Choroid plexus epithelial cell (primary cell): ENCODE measurements around the gene B3GALT4.

ENCODE experiments used
- DNase-seq: peaks from one replicate; pipeline ENCODE4 v3.0.0-alpha.2; 2010; ENCODE audit warnings: low read depth
- H3K4me3 ChIP-seq: 2 replicates; pipeline ENCODE4 v1.5.1; 2011; ENCODE audit warnings: low read depth, mild to moderate bottlenecking, control low read depth, low read length, moderate library complexity
- CTCF ChIP-seq: conservative IDR thresholded peaks from 2 replicates; pipeline ENCODE4 v1.5.1; 2011; ENCODE audit warnings: low read depth, mild to moderate bottlenecking, control low read depth, inconsistent platforms, low read length, moderate library complexity

The B3GALT4 gene

GRCh38 chr6:33294086-33294823 lies 17.3 kb downstream of the B3GALT4 start:
- H3K4me3 ChIP-seq: no peak overlapping the region
- no peak for DNase-seq
- TF ChIP-seq CTCF: no peak

GRCh38 chr6:33295621-33296369 lies 18.9 kb downstream of the B3GALT4 start:
- no peak for DNase-seq
- no peak for TF ChIP-seq CTCF
- no peak overlapping the region for H3K4me3 ChIP-seq

GRCh38 chr6:33296797-33297405 lies 20.0 kb downstream of the B3GALT4 start:
- DNase-seq: no peak
- no peak for TF ChIP-seq CTCF
- peak overlapping the region; percentile 92 for H3K4me3 ChIP-seq

- TF ChIP-seq CTCF: no peak
- peak overlapping the region; percentile 92 for H3K4me3 ChIP-seq
- no peak for DNase-seq
These were observed 20.6 kb downstream of the B3GALT4 start for GRCh38 chr6:33297406-33297955.

- peak; percentile 81 for DNase-seq
- TF ChIP-seq CTCF: peak; percentile 19
- H3K4me3 ChIP-seq: peak overlapping the region; percentile 92
These were observed 21.2 kb downstream of the B3GALT4 start for GRCh38 chr6:33297956-33298772.

GRCh38 chr6:33298773-33299236 lies 21.9 kb downstream of the B3GALT4 start, which contains the start of gene RGL2:
Gene RGL2 (minus strand): TSS chr6:33298942. CDS start chr6:33298610, 332 bp downstream.
- DNase-seq: peak; percentile 55
- TF ChIP-seq CTCF: no peak
- H3K4me3 ChIP-seq: peak within 1 kb of the TSS; percentile 92
